Hypothalamus (tissue), 51 donors: ENCODE data around the gene SAXO1.
"Not testable (repeated sequence)": the region's sequence is repeated elsewhere in the genome, so short reads cannot be mapped to it uniquely, and the experiment has no call there.

ENCODE experiments used
- DNase-seq, 51 donors: peaks; one replicate each; lab custom pipeline; 2025; lab: John Stamatoyannopoulos, UW

SAXO1 gene

DNA sequence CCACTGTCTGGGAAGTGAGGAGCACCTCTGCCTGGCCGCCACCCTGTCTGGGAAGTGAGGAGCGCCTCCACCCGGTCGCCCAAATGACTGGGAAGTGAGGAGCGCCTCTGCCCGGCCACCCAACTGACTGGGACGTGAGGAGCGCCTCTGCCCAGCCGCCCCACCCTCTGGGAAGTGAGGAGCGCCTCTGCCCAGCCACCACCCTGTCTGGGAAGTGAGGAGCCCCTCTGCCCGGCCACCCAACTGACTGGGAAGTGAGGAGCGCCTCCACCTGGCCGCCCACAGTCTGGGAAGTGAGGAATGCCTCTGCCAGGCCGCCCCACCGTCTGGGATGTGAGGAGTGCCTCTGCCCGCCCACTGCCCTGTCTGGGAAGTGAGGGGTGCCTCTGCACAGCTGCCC lies 32.9 kb downstream of the SAXO1 start:
- DNase-seq: no peak

DNA sequence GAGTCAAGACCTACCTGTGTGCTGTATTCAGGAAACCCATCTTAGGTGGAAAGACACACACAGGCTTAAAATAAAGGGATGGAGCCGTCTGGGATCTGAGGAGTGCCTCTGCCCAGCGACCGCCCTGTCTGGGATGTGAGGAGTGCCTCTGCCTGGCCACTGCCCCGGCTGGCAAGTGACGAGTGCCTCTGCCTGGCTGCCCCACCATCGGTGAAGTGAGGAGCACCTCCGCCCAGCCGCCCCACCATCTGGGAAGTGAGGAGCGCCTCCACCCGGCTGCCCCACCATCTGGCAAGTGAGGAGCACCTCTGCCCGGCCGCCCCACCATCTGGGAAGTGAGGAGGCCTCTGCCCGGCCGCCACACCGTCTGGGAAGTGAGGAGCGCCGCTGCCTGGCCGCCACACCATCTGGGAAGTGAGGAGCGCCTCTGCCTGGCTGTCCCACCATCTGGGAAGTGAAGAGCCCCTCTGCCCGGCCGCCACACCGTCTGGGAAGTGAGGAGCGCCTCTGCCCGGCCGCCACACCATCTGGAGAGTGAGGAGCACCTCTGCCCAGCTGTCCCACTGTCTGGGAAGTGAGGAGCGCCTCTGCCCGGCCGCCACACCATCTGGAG lies 33.7 kb downstream of the SAXO1 start:
- no peak for DNase-seq

DNA sequence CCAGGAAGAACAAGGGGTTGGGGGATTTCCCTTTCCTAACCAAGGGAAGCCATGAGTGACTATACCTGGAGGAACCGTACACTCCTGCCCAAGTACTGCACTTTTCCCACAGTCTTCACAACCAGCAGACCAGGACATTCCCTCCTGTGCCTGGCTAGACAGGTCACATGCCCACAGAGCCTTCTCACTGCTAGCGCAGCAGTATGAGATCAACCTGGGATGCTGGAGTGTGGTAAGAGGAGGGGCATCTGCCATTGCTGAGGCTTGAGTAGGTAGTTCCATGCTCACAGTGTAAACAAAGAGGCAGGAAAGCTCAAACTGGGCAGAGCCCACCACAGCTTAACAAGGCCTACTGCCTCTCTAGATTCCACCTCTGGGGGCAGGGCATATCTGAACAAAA lies 35.9 kb downstream of the SAXO1 start:
- no peak for DNase-seq

DNA sequence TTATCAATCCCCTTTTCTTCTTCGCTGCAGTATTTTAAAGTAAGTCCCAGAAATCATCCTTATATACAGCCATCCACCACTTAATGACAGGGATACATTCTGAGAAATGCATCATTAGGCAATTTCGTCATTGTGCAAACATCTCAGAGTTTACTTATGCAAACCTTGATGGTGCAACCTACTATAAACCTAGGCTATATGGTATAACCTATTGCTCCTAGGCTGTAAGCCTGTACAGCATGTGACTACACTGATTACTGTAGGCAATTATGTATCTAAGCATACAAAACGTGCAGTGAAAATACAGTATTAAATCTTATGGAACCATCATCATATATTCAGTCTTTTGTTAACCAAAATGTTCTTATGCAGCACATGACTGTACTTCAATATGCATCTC lies 36.8 kb downstream of the SAXO1 start:
- no peak for DNase-seq

DNA sequence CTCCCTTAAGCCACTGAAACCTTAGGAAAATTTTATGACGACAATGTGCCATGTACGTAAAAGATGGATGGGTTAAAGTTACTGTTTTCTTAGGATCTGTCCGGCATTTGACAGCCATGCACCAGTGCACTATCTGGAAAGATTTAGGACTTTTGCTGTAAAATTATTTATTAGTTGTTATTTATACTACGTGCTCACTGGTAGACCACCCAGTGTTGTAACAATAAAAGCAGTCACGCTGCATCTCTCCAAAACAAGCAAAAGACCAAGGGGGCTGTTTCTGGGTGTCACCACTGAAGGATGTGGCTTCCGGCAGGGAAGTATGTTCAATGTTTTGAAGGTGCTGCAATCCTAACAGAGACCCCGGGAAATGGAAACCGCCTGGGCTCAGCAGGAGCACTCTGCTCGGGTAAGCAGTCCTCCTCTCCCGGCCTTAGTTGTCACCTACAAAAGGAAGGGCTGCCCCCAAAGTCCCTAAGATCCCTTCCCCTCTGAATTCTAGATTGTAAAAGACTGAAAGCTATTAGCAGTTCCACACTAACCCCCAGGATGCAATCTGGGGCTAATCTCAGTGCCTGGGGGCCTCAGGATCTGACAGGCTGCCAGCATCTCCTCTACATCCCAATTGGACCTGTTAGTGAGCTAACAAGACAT lies 38.6 kb downstream of the SAXO1 start:
- no peak for DNase-seq

DNA sequence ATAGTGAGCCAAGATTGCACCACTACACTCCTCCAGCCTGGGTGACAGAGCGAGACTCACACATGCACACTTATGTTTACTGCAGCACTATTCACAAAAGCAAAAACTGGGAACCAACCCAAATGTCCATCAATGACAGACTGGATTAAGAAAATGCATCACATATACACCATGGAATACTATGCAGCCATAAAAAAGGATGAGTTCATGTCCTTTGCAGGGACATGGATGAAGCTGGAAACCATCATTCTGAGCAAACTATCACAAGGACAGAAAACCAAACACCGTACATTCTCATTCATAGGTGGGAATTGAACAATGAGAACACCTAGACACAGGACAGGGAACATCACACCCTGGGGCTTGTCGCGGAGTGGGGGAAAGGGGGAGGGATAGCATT lies 41.8 kb downstream of the SAXO1 start:
- not testable (repeated sequence) for DNase-seq

DNA sequence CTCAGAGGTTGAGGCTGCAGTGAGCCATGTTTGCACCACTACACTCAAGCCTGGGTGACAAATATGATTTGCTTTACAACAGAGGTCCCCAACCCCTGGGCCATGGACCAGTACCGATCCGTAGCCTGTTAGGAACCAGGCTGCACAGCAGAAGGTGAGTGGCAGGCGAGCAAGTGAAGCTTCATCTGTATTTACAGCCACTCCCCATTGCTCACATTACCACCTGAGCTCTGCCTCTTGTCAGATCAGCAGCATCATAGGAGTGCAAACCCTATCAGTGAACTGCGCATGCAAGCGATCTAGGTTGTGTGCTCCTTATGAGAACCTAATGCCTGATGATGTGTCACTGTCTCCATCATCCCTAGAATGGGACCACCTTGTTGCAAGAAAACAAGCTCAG lies 42.5 kb downstream of the SAXO1 start:
- no peak for DNase-seq

DNA sequence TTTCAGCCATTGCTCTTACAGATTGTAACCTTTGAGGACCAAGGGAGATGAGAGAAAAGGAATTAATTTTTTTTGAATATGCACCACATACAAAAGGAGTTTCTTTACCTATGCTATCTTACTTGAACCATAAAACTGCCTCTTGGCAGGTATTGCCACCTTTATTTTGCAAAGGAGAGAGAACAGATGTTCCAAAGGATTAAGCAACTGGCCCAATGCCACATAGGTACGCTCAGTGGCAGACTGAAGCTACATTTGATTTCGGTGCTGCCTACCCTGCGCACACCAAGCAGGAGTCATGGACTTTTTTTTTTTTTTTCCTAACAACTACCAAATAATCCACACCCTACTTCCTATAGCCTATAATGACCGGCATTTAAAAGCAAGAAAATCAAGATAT lies 43.1 kb downstream of the SAXO1 start:
- no peak for DNase-seq

DNA sequence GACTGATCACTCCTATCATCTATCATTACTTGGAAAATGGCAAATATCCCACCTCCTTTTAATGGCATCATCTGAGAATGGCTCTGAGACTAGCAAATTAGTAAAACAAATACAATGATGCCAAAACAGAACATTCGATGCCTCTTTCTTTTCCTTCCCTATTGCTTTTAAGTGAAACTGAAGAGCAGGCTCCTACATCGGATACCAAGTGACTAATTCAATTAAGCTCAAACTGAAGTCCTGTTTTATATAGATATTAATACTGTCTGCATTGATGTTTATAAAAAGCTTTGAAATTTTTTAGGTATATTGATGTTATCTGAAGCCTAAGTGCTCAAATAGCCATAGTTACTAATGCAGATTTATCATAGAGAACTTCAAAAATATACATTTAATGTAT lies 43.9 kb downstream of the SAXO1 start:
- no peak for DNase-seq

DNA sequence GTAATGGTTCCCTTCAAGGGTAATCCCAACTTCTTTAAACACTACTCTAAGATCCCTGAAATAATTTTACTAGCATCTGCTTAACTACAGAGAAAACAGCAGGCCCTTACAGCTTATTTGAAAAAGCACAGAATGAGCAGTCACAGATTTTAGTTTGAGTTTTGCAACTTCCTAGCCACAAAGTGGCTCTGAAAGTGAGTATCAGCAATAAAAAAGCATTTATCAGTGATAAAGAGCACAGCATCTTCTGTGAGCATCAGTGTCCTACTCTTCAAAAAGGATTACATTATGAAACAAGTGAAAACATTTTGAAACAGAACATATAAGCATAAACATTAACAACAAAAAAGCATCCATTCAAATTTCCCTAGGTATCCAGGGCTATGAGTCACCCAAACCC lies 45.0 kb downstream of the SAXO1 start:
- DNase-seq: no peak

DNA sequence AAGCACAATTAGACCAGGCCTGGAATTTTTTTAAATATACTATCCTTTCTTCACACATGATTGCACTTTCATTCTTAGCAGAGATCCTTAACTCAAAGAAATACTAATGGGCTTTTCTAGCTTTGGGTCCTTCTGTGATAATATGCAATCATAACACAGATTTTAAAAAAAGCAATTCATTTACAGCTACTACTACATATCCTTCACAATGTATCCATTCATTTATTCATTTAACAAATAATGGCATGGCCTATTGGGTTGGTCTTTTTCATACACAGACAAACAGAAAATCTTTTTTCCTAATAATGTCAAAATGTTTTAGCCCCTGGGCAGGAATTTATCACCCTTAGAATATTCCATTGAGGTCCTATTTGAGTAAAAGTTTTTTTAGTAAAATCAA lies 47.0 kb downstream of the SAXO1 start:
- no peak for DNase-seq

DNA sequence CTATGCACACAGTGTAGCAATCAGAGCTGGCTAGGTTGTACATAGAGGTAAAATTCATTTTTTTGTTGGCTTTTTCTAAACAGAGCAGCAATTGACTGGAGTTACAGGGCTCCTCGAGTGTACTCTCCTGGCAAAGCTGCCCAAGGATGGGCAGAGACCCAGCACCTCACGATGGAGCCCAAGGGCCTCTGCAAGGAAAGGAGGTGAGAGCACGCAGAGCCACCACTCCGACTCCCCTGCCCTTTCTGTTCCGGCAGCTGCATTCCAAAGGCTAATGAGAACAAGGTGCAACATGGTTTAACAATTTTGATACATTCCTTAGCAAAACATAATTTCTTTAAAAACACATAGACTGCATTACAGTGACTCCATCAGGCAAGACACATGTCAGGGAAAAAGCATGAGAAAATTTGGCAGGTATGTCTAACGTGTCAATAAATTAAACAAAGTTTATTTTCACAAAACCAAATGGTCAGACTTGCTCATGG lies 47.5 kb downstream of the SAXO1 start:
- no peak for DNase-seq

DNA sequence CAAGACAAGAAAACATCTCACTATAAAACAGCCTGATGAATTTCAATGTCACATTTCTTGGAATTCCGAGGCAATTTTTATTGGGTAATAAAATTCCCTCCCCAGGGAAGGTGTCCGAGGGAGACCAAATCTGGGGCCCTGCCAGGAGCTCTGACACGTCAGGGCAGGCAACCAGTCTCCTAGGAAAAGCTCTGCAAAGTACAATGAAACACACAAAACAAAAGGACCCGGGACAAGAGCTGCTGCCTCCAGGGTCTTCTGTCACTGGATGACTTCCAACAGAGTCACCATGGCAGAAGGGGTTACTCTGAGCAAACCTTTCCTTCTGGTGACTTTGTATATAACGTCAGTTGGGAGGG lies 50.8 kb downstream of the SAXO1 start:
- peak in 8 of 51 donors; percentile 2 to 22 (median 12) for DNase-seq

DNA sequence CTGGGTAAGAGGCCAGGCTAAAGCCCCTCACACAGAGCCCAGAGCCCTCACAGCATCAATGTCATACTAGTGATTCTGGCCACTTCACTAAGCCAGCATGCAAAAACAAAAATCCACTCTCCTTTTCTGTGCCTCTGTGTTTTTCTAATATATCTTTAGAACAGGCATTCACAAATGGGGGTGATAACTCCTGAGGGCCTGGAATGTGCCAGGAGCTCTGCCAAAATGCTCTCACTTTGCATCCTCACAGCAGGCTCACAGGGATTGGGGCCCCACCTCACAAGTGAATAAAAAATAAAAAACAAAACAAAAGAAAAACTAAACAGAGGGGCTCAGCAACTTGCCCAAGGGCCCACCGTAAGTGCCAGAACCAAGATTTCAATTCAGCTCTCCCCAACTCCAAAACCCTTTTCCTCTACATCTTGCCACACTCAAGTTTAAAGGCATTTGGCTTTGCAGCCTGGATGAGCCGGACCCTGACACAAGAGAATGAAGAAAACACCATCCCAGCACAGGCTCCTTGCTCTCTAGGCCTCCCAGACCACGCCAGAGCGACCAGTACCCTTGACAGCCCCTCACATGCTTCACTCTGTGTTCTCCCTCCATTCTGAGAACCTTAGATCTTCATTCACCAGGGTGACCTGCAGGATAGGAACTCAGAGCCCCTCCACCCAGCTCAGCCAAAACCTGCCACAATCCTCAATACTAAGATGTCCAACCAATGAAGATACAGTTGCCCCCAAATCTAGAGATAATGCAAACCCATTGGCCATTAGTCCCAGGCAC lies 51.3 kb downstream of the SAXO1 start:
- DNase-seq: no peak

DNA sequence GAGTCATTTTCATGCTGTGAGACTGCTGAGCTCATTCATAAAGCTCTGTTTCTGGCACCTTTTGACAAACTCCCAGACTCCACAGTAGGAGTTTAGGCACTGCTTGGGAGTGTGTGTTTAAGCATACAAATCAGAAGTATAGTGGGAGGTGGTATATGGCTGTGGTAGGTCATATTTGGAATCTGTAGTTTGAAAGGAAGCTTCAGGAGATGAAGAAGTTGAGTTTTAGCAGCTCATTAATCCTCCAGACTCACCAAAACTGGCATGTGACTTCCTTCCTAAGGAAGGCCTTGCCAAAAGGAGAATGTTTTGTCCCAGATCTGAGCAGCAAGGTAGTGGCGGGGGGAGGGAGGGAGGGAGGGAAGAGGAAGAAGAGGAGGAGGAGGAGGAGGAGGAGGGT lies 52.8 kb downstream of the SAXO1 start:
- peak in 2 of 51 donors; percentile 8 to 20 for DNase-seq

DNA sequence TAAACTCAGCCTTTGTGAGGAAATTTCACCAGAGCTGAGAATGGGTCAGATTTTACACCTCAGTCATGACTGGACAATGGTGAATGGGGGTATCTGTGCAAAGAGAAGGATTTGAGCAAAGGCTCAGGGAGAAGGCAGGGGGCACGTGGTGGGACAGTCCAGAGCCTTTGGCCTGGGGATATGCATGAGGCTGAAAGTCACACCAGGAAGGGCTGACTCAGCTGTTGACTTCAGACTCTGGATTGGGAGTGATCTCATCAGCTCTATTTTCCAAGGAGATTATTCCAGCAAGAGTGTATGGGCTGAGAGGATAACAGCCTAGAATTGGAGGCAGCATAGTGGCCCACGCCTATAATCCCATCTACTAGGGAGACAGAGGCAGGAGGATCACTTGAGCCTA lies 53.6 kb downstream of the SAXO1 start:
- DNase-seq: no peak

DNA sequence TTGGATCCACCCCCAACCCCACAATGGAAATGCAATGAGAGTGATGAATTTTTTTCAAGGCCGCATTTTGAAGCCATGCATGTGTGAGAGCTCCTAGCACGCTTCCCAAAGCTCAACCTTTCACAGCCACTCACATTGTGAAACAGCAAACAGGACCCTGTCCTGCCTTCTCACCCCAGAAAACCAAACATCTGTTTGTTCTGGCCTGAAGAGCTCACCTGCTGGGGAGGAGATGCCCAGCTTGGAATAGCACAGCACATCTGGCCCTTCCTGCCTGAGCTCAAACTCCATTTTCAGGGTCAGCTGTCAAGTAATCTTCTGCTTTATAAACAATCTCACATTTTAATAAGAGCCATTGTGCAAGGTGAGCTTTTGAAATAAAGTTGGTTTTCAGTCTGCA lies 54.8 kb downstream of the SAXO1 start:
- no peak for DNase-seq

DNA sequence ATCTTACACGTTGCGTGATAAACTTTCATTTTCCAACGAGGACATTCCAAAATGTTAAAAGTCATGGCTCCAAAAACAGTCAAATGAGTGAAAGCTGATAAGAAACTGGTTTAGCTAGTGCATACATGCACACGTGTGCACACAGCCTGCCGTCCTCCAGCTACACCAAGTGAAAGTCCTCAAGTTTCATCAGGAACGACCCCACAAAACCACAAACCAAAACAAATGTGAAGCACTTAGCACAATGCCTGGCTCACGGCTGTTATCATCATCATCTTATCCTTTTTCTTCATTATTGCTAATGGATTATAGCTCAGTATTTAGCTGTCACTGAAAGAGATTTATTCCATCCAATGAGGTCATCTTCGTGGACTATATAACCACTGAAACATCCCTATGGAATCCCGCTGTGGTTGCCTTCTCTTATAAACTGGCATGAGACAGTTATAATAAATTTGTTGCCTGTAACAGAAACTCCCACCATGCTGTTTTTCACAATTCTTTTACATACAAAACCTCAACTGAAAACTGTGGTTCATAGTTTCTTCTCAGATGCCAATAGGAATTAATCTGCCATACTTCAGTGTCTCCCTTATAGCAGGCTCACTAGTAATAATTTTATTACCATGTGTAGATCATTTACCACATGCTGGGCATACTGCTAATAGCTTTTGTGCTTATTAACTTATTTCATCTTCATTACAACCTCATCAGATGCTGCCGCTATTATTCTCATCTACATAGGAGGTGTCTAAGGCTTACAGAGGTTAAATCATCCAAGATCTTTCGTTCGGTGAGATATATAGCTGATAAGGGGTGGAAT lies 56.1 kb downstream of the SAXO1 start:
- no peak for DNase-seq

DNA sequence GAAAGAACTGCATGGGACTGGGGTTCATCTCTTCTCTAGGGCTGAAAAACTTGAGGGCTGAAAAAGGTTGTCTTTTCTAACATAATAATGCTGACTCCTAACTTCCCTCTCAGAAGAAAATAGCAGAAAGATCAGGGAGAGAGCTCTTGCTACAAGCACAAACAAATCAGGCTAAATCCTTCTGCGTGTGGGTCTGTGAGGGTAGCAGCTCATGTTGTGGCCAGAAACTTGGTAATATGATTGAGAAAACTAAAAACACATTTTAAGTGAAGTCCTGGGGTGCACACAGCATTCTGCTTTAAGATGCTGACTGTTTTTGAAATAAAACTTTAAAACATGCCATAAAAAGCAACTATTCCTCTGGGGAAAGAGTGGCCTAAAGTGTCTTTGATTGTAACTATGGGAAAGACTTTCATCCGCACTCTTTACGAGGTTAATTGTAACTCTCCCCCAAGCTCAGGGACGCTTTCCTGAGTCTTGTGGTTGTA lies 56.7 kb downstream of the SAXO1 start:
- DNase-seq: no peak

DNA sequence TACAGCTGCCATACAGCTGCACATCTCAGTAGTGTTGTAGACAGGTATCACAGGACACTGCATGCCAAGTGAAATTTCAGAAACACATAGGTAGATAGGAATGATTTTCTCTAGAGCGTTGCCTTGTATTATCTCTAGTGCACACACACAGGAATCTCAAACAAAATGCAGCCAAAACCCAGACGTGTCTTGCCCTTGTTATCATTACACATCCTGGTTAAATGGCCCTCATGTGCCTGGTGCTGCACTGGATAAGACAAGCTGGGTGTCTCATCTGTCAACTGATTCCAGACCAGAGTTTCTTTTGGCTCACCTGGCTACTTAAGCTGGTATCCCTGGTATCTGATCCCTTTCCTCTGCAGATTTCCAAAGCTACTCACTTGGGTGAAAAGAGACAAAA lies 59.7 kb downstream of the SAXO1 start:
- no peak for DNase-seq

DNA sequence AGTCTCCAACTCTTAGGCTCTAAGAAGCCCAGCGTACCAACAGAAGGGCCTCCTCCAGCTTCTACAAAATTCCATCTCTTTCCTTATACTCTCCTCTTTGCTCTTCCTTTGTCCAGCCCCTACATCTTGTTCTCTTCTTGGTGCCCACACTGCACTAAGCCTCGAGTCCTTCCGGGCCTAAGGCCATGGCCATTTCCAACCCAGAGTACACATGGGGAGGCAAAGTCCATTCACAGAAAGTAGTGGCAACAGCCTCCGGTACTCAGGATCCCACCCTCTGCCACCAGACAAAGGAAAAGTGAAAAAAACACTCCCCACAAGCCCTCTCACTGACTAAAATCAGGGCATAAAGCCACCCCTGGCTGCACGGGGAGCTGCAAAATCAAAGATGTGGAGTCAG lies 60.3 kb downstream of the SAXO1 start:
- no peak for DNase-seq
